ENCODE data around the gene ZBTB44.

GRCh38 chr11:130261571-130261970, 53.1 kb downstream of the ZBTB44 start:
- TF ChIP-seq CTCF (IDR thresholded peaks at IDR 0.05; ENCODE audit: low read depth, low read length, missing input control) = no peak
- TF ChIP-seq GABPA (IDR thresholded peaks at IDR 0.05 in 1 of 2, conservative IDR thresholded peaks at IDR 0.05 in 1 of 2) = no peak
- no peak for TF ChIP-seq REST (IDR thresholded peaks at IDR 0.05)
- no peak for TF ChIP-seq MAX (IDR thresholded peaks at IDR 0.05)
